BE2C (cell line): Measurements from ENCODE around the gene NRXN3.
A peak's percentile ranks its signal among the peaks of the same experiment; 100 is the strongest.

Source experiments
- DNase-seq: peaks from one replicate; pipeline ENCODE4 v3.0.0-alpha.2; 2020
- H3K27me3 ChIP-seq: fragments of 250-450 bp; sonication (Bioruptor Pico); 2 replicates; pipeline ENCODE4 v1.5.1; 2020; ENCODE audit warnings: mild to moderate bottlenecking
- H3K36me3 ChIP-seq: fragments of 250-450 bp; sonication (Bioruptor Pico); 2 replicates; pipeline ENCODE4 v1.5.1; 2020; ENCODE audit warnings: mild to moderate bottlenecking
- H3K4me1 ChIP-seq: fragments of 250-450 bp; sonication (Bioruptor Pico); 2 replicates; pipeline ENCODE4 v1.5.1; 2020
- H3K4me3 ChIP-seq: 2 replicates; pipeline ENCODE4 v1.5.1; 2011; ENCODE audit warnings: low read depth, low read length
- H3K9me3 ChIP-seq: fragments of 250-450 bp; sonication (Bioruptor Pico); 2 replicates; pipeline ENCODE4 v1.5.1; 2020
- TF ChIP-seq, protein P1 (sequence below): IDR thresholded peaks from 2 replicates; pipeline ENCODE4 v1.5.1; 2012; ENCODE audit warnings: mild to moderate bottlenecking, low read depth, low read length

Gene NRXN3

GRCh38 chr14:78992867-78993266 is 822.7 kb downstream of the NRXN3 start:
- H3K36me3 ChIP-seq, result no peaks in the 10 kb centered on the region
- H3K27me3 ChIP-seq, result no peaks in the 10 kb centered on the region
- DNase-seq, result no peak
- no peak overlapping the region for H3K4me3 ChIP-seq
- TF ChIP-seq, protein P1, sequence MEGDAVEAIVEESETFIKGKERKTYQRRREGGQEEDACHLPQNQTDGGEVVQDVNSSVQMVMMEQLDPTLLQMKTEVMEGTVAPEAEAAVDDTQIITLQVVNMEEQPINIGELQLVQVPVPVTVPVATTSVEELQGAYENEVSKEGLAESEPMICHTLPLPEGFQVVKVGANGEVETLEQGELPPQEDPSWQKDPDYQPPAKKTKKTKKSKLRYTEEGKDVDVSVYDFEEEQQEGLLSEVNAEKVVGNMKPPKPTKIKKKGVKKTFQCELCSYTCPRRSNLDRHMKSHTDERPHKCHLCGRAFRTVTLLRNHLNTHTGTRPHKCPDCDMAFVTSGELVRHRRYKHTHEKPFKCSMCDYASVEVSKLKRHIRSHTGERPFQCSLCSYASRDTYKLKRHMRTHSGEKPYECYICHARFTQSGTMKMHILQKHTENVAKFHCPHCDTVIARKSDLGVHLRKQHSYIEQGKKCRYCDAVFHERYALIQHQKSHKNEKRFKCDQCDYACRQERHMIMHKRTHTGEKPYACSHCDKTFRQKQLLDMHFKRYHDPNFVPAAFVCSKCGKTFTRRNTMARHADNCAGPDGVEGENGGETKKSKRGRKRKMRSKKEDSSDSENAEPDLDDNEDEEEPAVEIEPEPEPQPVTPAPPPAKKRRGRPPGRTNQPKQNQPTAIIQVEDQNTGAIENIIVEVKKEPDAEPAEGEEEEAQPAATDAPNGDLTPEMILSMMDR, result no peak
- no peaks in the 10 kb centered on the region for H3K9me3 ChIP-seq
- no peaks in the 10 kb centered on the region for H3K4me1 ChIP-seq

- Histone ChIP-seq H3K4me1 (no peaks in the 10 kb centered on the region), H3K27me3 (no peaks in the 10 kb centered on the region), H3K9me3 (no peaks in the 10 kb centered on the region), H3K4me3 (no peak overlapping the region), H3K36me3 (no peaks in the 10 kb centered on the region)
- DNase-seq, result peak; percentile 9
- TF ChIP-seq, protein P1, result no peak
These were observed 827.6 kb downstream of the NRXN3 start for GRCh38 chr14:78997811-78998210.

DNA sequence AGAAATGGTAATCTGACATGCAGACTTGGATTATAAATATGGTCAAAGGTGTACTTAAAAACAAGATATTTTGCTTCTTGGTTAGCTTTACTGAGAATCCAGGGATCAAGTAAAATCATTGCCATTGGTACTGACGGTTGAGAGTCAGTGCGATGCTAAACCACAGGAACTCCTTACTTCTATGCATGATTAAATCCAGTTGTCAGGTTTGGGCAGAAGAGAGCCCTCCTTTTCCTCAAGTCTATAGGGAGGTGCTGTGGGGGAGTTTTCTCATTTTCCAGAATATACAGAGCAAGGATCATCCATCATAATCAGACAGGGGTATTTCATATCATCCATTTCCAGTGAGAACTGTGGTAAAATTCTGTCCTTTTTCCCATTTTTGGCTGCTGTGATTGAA is 839.1 kb downstream of the NRXN3 start:
- Histone ChIP-seq H3K36me3 (no peaks in the 10 kb centered on the region), H3K4me1 (no peaks in the 10 kb centered on the region), H3K9me3 (no peaks in the 10 kb centered on the region; the same call in 1 of the 2 replicates), H3K27me3 (no peaks in the 10 kb centered on the region), H3K4me3 (no peak overlapping the region)
- DNase-seq, result no peak
- TF ChIP-seq, protein P1, result no peak

GRCh38 chr14:79011091-79011919 is 841.1 kb downstream of the NRXN3 start:
- H3K4me1 ChIP-seq, result no peaks in the 10 kb centered on the region
- DNase-seq, result peak; percentile 13
- H3K27me3 ChIP-seq, result no peaks in the 10 kb centered on the region
- no peaks in the 10 kb centered on the region for H3K36me3 ChIP-seq
- no peaks in the 10 kb centered on the region for H3K9me3 ChIP-seq
- TF ChIP-seq, protein P1, result peak; percentile 40; the same call in 1 of the 2 replicates
- H3K4me3 ChIP-seq, result no peak overlapping the region

DNA sequence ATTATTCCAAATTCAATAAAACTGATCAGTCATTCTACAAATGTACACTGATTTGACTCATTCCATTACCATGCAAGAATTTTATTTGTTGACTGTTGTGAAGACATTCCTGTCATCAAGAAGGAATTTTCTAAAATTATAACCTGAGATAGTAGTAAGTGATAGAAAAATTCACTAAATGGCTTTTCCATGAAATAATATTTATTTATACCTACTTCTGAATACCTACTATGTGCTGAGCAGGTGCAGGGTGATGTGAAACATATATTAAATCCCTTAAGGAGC is 841.7 kb downstream of the NRXN3 start:
- TF ChIP-seq, protein P1, result no peak
- Histone ChIP-seq H3K27me3 (no peaks in the 10 kb centered on the region), H3K4me1 (no peaks in the 10 kb centered on the region), H3K9me3 (no peaks in the 10 kb centered on the region), H3K4me3 (no peak overlapping the region), H3K36me3 (no peaks in the 10 kb centered on the region)
- DNase-seq, result no peak

- TF ChIP-seq, protein P1, result no peak
- no peaks in the 10 kb centered on the region for H3K9me3 ChIP-seq
- no peak overlapping the region for H3K4me3 ChIP-seq
- H3K36me3 ChIP-seq, result no peaks in the 10 kb centered on the region
- DNase-seq, result no peak
- H3K4me1 ChIP-seq, result no peaks in the 10 kb centered on the region
- no peaks in the 10 kb centered on the region for H3K27me3 ChIP-seq
These were observed 846.8 kb downstream of the NRXN3 start for GRCh38 chr14:79016828-79017505.
